HG03103 (cell line): Measurements from ENCODE around the gene KRT5.

Source experiments
- ATAC-seq: cut with Tn5 transposase; IDR thresholded peaks from one replicate; pipeline ENCODE4 v1.9.1; 2021; ENCODE audit warnings: low read depth; ENCODE audit not compliant: unreplicated experiment

KRT5 gene

GRCh38 chr12:52539083-52539820 is 19.1 kb upstream of the KRT5 start:
- ATAC-seq = no peak

DNA sequence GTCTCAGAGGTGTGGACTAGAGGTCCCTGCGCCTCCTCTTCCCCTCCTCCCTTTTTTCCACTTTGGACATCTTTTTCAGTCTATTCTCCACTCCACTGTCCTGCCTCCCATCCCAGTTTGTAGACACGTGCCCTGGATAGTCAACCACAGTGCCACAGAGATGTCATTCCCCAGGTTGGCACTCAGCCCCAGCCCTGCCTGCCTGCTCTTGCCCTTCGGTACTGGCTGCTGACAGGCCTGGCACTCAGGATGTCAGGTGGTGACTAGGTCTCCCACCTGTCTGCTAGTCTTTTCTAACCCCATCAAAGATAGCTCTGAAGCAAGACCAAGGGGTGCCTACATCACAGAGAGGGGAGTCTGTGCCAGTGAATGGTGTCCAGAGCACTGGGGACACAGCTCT is 16.9 kb upstream of the KRT5 start:
- no peak for ATAC-seq

DNA sequence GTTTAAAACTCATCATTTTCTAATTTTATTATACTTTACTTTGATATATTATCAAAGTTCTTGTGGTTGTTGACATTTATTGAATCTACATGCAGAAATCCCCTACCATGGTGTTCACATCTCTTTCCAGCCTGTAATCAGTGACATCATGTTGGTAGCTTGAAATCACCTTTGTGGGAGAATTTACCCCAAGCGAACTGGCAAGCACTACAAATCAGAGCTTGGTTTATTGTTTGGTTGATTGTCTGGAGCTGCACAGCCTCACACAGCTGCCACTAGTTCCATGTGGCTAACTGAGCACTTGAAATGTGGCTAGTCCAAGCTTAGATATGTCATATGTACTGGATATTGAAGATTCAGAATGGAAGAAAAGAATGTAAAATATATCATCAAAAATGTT is 15.4 kb upstream of the KRT5 start:
- ATAC-seq = no peak

- ATAC-seq = no peak
Observed at GRCh38 chr12:52534482-52534881, 14.3 kb upstream of the KRT5 start.

- no peak for ATAC-seq
Observed at GRCh38 chr12:52533686-52534470, 13.7 kb upstream of the KRT5 start.

DNA sequence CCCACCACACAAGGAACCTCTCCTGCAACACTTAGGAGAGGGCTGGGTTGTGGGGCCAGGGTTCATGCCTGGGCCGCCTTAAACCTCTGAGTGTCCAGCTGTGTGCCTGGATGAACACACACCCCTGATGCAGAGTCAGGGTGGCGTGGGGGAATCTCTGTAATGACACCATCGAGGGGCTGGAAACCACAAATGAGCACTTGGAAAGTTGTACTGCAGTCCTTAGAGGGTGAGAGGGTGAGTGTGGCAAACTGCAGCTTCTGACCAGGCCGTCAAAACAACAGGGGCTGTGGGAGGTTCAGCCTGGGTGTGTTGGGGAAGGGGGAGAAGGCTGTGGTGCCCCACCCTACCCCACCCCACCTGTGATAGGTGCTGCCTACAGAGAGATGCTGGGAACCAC is 12.4 kb upstream of the KRT5 start:
- ATAC-seq = no peak

GRCh38 chr12:52531566-52532300 is 11.5 kb upstream of the KRT5 start:
- ATAC-seq = no peak

DNA sequence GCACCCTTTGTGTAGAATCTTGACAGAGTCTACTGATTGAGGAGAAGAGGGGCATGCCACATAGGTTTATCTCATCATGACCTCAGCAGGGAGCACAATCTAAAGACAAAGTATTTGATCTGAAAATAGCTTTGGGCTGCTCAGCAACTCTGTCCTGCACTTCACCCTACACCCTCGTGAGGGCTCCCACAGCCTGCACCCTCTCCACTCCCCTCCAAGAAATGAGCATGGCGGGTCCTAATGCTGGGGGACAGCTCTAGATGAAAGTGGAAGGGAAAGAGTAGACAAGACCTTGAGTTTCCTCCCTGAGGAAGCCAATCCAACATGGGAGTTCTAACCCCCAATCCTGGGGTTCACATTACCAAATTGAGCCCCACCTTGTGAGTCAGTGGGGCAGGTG is 10.7 kb upstream of the KRT5 start:
- ATAC-seq = no peak

DNA sequence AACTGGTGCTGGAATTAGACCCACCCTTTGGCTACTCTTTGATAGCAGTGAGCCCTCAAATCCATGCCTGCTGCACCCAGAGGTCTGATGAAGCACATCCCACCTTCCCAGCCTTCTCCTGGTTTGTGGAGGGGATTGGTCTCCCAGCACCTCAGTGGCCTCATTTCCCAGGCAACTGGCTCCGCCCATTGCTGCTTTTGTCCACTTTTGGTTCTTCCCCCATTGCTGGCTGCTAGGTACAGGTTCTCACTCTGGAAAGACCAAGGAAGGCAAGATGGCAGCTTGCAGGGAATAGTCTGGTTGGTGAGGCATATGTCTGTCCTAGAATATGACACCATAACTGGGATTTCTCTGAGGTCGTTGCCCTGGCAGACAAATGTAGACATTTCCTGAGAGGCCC is 10.2 kb upstream of the KRT5 start:
- no peak for ATAC-seq

GRCh38 chr12:52529846-52530245 is 9.7 kb upstream of the KRT5 start:
- ATAC-seq = no peak

- no peak for ATAC-seq
Observed at GRCh38 chr12:52529417-52529816, 9.2 kb upstream of the KRT5 start.

DNA sequence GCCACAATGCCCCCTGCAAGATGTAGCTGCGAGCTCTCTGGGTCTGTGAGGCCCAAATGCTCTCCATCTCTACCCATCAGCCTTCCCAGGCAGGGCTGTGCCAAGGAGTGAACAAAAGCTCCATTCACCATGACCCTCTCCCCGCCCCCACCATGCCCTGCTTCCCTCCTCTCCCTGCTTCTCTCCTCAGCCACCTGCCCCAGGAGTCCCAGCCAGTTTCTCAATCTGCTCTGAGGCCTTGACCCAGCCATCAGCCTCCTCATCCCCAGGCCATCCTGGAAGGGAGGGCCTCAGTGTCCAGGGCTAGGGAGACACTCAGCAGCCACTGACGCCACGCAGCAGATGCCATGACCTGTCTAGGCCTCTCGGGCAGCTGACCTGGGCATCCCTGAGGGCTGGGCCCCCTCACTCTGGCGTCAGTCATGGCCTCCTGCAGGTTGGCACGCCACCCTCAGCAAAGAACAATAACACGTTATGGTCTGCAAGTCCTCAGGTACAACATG is 8.5 kb upstream of the KRT5 start:
- ATAC-seq = no peak

GRCh38 chr12:52527121-52527800 is 7.1 kb upstream of the KRT5 start:
- no peak for ATAC-seq

GRCh38 chr12:52526511-52526951 is 6.3 kb upstream of the KRT5 start:
- ATAC-seq = no peak

DNA sequence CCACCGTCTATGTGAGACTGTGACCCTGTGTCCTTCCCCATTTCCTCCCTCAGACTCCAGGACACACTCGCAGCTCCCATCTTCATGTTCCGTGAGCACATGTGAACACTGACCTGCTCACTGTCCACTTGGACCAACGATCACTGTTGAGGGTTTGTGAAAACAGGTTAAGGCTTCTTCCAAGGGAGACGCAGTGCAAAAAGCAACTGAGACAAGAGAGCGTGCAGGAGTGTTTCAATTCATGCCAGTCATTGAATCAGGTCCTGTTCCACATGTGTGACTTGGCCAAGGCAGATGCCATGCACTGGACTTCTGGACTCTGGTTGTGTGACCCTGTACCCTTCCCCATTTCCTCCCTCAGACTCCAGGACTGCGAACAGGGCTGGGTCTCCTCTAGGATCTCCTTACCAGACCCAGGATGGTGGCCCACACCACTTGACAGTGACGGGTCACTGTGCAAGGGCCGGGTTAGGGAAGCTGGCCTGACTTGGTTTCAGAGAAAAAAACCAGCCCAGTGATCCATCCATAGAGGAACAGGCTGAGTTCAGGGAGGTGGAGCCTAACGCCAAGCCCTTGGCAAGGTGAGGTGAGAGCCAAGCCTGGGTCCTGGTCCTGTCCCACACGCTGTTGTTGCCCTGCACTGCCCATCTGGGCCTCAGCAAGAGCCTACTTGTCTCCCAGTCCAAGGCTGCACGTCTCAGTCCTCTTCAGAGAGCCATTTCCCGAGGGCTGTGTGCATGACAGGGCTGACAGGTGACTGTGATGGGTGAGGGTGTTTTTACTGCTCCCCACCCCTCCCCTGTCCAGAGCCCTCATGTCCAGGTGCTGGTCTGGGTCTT is 5.7 kb upstream of the KRT5 start:
- no peak for ATAC-seq

GRCh38 chr12:52524898-52525591 is 4.9 kb upstream of the KRT5 start:
- ATAC-seq = no peak

- ATAC-seq = no peak
Observed at GRCh38 chr12:52524241-52524897, 4.2 kb upstream of the KRT5 start.

GRCh38 chr12:52523824-52524223 is 3.6 kb upstream of the KRT5 start:
- no peak for ATAC-seq
